GM12873 (cell line): ENCODE data around the gene S100A6.

ENCODE experiments used
- TF ChIP-seq, protein P1 (sequence below): IDR thresholded peaks from 2 replicates; pipeline ENCODE4 v1.5.1; 2012; ENCODE audit warnings: low read depth, mild to moderate bottlenecking, moderate library complexity, low read length, control low read depth; ENCODE audit not compliant: insufficient read depth; ENCODE audit errors: missing control alignments

The S100A6 gene

GRCh38 chr1:153539395-153540093 lies 3.8 kb upstream of the S100A6 start:
- TF ChIP-seq, protein P1, sequence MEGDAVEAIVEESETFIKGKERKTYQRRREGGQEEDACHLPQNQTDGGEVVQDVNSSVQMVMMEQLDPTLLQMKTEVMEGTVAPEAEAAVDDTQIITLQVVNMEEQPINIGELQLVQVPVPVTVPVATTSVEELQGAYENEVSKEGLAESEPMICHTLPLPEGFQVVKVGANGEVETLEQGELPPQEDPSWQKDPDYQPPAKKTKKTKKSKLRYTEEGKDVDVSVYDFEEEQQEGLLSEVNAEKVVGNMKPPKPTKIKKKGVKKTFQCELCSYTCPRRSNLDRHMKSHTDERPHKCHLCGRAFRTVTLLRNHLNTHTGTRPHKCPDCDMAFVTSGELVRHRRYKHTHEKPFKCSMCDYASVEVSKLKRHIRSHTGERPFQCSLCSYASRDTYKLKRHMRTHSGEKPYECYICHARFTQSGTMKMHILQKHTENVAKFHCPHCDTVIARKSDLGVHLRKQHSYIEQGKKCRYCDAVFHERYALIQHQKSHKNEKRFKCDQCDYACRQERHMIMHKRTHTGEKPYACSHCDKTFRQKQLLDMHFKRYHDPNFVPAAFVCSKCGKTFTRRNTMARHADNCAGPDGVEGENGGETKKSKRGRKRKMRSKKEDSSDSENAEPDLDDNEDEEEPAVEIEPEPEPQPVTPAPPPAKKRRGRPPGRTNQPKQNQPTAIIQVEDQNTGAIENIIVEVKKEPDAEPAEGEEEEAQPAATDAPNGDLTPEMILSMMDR, result no peak

DNA sequence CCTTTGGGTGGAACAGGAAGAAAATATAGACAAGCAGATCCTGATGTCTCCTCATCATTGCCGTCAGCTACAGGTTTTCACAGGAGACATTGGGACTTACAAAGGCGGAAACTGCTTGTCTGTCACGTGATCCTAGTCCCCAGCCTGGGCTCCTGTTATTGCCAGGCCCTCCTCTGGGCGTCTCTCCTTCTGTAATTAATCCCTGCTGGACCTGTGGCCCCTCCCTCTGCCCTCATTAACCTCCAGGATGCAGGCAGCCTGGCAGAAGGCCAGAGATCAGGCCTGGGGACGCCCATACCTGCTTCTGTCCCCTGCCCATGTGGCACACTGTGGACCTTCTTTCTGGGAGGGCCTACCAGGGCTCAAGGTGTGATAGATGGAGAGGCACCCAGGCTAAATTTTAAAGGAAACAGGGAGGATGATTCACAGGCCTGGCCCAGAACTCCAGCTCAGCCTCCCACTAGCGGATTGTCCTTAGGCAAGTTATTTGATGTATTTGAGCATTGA lies 2.6 kb upstream of the S100A6 start:
- TF ChIP-seq, protein P1, result no peak

DNA sequence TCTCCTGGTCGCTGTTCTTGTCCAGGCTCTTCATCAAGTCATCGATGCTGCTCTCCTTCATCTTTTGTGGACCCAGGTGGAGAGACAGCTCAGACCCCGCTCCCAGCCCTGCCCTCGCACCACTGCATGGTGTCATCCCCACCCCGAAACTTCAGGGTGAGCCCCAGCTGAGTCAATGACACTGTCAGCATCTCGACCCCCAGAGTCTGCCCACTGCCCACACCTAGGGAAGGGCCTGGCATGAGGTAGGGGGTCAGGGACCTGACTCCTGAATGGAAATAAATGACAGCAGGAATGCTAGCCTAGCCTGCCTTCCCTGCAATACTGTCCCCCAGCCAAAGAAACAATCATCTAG lies 1.6 kb upstream of the S100A6 start:
- TF ChIP-seq, protein P1, result no peak

DNA sequence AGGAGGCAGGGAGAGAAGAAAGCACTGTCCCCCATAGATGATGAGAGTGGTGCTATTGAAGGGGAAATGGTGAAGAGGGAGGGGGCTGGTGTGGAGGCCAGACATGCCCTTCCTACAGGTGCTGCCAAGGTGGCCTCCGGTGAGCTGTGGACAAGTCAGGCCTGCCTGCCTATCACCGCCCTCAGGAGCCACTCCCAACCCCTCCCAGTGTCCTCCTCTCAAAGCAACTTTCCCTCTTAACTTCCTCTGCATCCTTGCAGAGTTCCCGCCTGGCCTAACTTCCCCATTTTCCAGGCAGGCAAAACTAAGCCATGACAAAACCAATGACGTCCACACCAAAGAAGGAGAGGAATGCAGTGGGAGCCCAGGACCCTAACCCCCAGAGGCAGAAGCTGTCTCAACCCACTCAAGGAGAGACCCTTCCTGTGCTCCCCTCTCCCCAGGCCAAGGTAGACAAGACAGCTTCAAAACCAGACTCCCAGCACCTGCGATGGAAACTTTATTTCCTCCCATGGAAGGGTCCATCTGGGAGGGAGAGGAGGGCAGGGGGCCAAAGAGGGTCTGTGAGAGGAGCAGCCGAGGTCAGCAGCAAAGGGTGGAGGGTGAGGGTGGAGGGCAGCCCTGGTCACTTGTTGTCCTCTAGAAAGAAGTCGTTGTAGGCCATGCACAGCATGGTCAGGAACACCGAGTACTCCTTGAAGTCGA lies 1.0 kb upstream of the S100A6 start:
- TF ChIP-seq, protein P1, result no peak

DNA sequence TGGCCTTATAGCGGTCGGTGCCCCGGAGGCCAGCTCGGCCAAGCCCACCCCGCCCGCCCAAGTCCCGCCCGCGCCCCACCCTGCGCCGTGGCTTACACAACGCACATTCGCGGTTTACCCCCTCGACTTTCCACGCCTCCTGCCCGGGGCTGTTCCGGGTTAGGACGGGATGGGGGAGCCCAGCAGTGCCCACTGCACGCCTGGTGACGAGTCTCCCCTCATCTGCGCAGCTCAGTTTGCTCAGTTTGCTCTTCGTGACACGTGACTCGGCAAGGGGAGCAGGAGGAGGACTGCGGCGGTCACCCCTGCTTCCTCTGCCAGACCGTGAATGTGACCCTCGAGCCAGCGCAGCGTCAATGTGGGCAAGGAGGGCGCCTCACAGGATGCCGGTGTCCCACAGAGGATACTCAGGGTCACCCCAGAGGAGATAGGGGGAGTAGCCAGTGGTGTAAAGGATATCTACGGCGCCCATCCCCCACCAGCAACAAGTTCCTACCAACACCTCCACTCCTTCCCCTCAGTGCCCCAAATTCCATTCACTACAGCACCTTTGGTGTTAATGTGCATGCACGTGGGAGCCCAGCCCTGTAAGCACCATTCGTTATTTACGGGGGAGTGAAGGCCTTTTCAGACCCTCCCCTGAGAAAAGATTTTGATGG lies 350 bp upstream of the S100A6 start:
- TF ChIP-seq, protein P1, result no peak

DNA sequence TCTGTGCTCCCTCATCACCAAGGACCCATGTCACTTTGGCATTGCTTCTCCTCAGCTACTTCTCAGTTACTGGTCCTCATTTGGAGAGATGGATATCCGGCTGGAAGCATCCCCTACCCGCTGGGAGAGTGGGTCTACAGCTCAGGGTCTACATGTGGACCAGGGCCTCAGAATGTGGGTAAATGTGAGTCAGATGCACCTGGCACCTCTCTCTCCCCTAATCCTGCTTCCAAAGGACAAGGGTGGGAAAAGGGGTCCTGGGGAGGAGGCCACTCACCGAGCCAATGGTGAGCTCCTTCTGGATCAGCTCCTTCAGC lies 908 bp downstream of the S100A6 start:
- TF ChIP-seq, protein P1, result no peak

DNA sequence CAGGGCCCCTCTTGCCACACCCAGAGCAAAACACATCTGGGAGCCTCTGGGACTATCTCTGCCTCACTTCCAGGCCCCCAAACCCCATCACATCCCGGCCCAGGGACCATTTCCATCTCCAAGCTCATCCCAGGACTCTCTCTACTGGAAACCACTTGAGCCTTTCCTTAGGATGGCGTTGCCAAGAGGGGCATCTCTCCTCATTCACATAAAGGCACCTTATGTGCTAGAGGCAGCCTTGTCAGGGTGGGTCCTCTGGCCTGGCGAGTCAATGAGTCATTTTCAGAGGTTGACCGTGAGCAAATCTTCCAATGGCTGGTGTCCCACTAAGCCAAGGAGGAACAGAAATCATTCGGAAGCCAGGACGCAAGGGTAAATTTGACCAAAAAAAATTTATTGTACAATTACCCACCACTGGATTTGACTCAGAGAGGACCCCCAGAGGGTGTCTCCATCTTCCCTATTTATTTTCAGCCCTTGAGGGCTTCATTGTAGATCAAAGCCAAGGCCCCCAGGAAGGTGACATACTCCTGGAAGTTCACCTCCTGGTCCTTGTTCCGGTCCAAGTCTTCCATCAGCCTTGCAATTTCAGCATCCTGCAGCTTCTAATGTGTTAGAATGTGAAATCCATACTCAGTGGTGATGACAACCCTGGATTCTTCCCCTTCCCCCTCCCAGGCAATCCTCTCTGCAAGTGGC lies 1.4 kb downstream of the S100A6 start:
- TF ChIP-seq, protein P1, result no peak
